ENCODE data around the gene UCN2. TPM values are rescaled to one million over a fixed set of nuclear protein-coding genes. Genes with fewer than 3 reads are reported as not detected.
"Not testable (repeated sequence)": the region's sequence is repeated elsewhere in the genome, so short reads cannot be mapped to it uniquely, and the experiment has no call there.

Gene UCN2
- total RNA-seq, 1 donor from 2014 or later: 1.9 TPM

GRCh38 chr3:48538451-48538850 is 25.1 kb downstream of the UCN2 start:
- no peak for DNase-seq (ENCODE audit: low spot score)

GRCh38 chr3:48536785-48537184 is 26.8 kb downstream of the UCN2 start:
- no peak for DNase-seq (ENCODE audit: low spot score)

GRCh38 chr3:48536116-48536515 is 27.5 kb downstream of the UCN2 start:
- DNase-seq (ENCODE audit: low spot score): no peak

- no peak for DNase-seq (ENCODE audit: low spot score)
Observed at GRCh38 chr3:48535578-48535977, 28.0 kb downstream of the UCN2 start.

GRCh38 chr3:48532977-48533337 is 30.6 kb downstream of the UCN2 start:
- no peak for DNase-seq (ENCODE audit: low spot score)

- no peak for DNase-seq (ENCODE audit: low spot score)
Observed at GRCh38 chr3:48532271-48532976, 31.2 kb downstream of the UCN2 start.

- DNase-seq (ENCODE audit: low spot score): not testable (repeated sequence)
Observed at GRCh38 chr3:48530701-48531100, 32.9 kb downstream of the UCN2 start.

GRCh38 chr3:48528754-48529153 is 34.8 kb downstream of the UCN2 start:
- DNase-seq (ENCODE audit: low spot score): no peak

- DNase-seq (ENCODE audit: low spot score): no peak
Observed at GRCh38 chr3:48528048-48528447, 35.5 kb downstream of the UCN2 start.

- no peak for DNase-seq (ENCODE audit: low spot score)
Observed at GRCh38 chr3:48524970-48525369, 38.6 kb downstream of the UCN2 start.

GRCh38 chr3:48521635-48522034 is 41.9 kb downstream of the UCN2 start:
- no peak for DNase-seq (ENCODE audit: low spot score)

GRCh38 chr3:48519277-48519643 is 44.3 kb downstream of the UCN2 start:
- DNase-seq (ENCODE audit: low spot score): no peak

- DNase-seq (ENCODE audit: low spot score): peak; percentile 46
Observed at GRCh38 chr3:48518638-48519276, 44.8 kb downstream of the UCN2 start.

- DNase-seq (ENCODE audit: low spot score): no peak
Observed at GRCh38 chr3:48518069-48518468, 45.5 kb downstream of the UCN2 start.

- DNase-seq (ENCODE audit: low spot score): no peak
Observed at GRCh38 chr3:48516571-48516970, 47.0 kb downstream of the UCN2 start.

- no peak for DNase-seq (ENCODE audit: low spot score)
Observed at GRCh38 chr3:48514431-48515227, 49.0 kb downstream of the UCN2 start.

Other genes with a start within 250 kb of the UCN2 start
- gene SPINK8, start 230.1 kb downstream of the UCN2 start, total RNA-seq (ENCODE audit: insufficient read depth, low replicate concordance): not detected
- 6.0 TPM for gene FBXW12, start 191.6 kb downstream of the UCN2 start, total RNA-seq (ENCODE audit: insufficient read depth, low replicate concordance)
- gene PLXNB1, start 133.7 kb downstream of the UCN2 start, total RNA-seq (ENCODE audit: insufficient read depth, low replicate concordance): 68.6 TPM
- gene CCDC51, start 123.7 kb downstream of the UCN2 start, total RNA-seq (ENCODE audit: insufficient read depth, low replicate concordance): 4.8 TPM
- gene TMA7, start 123.5 kb downstream of the UCN2 start, total RNA-seq (ENCODE audit: insufficient read depth, low replicate concordance): 135 TPM
- 9.4 TPM for gene ATRIP, start 117.0 kb downstream of the UCN2 start, total RNA-seq (ENCODE audit: insufficient read depth, low replicate concordance)
- 59.2 TPM for gene SHISA5, start 59.6 kb downstream of the UCN2 start, total RNA-seq (ENCODE audit: insufficient read depth, low replicate concordance)
- 13.2 TPM for gene PFKFB4, start 7.0 kb downstream of the UCN2 start, total RNA-seq (ENCODE audit: insufficient read depth, low replicate concordance)
- gene COL7A1, start 31.5 kb upstream of the UCN2 start, total RNA-seq (ENCODE audit: insufficient read depth, low replicate concordance): 65.0 TPM
- 97.5 TPM for gene UQCRC1, start 45.9 kb upstream of the UCN2 start, total RNA-seq (ENCODE audit: insufficient read depth, low replicate concordance)
- not detected for gene TMEM89, start 58.0 kb upstream of the UCN2 start, total RNA-seq (ENCODE audit: insufficient read depth, low replicate concordance)
- gene SLC26A6, start 71.7 kb upstream of the UCN2 start, total RNA-seq (ENCODE audit: insufficient read depth, low replicate concordance): 4.8 TPM
- gene CELSR3, start 99.1 kb upstream of the UCN2 start, total RNA-seq (ENCODE audit: insufficient read depth, low replicate concordance): 3.4 TPM
- gene NCKIPSD, start 122.1 kb upstream of the UCN2 start, total RNA-seq (ENCODE audit: insufficient read depth, low replicate concordance): 7.9 TPM
- 46.5 TPM for gene IP6K2, start 153.4 kb upstream of the UCN2 start, total RNA-seq (ENCODE audit: insufficient read depth, low replicate concordance)

Measured in umbilical cord (tissue), 2 donors.